Nephron progenitor cell (in vitro differentiated cells): Measurements from ENCODE around the gene NUP43.

ENCODE experiments used
- DNase-seq: peaks from one replicate; pipeline ENCODE4 v3.0.0; 2021
- H3K27ac Mint-ChIP-seq: 2 replicates; pipeline ENCODE4 v1.8.0; 2021; ENCODE audit warnings: mild to moderate bottlenecking, moderate library complexity, mixed read lengths
- H3K27me3 Mint-ChIP-seq: 2 replicates; pipeline ENCODE4 v1.8.0; 2021; ENCODE audit warnings: mild to moderate bottlenecking, low read depth, mixed read lengths; ENCODE audit not compliant: poor library complexity
- H3K36me3 Mint-ChIP-seq: 2 replicates; pipeline ENCODE4 v1.8.0; 2021; ENCODE audit warnings: low read depth, mixed read lengths
- H3K4me1 Mint-ChIP-seq: 2 replicates; pipeline ENCODE4 v1.8.0; 2021; ENCODE audit warnings: mixed read lengths
- H3K4me3 Mint-ChIP-seq: 2 replicates; pipeline ENCODE4 v1.8.0; 2021; ENCODE audit warnings: mild to moderate bottlenecking, moderate library complexity, mixed read lengths
- H3K9me3 Mint-ChIP-seq: 2 replicates; pipeline ENCODE4 v1.8.0; 2021; ENCODE audit warnings: mild to moderate bottlenecking, moderate library complexity, mixed read lengths
- CTCF ChIP-seq: fragments of 200-600 bp; sonication (generic); IDR thresholded peaks from 2 replicates; pipeline ENCODE4 v1.5.0; 2021; ENCODE audit warnings: antibody characterized with exemption

NUP43 gene

GRCh38 chr6:149733089-149733720 is 13.1 kb downstream of the NUP43 start:
- Mint-ChIP-seq H3K4me1 (no peaks in the 10 kb centered on the region), H3K36me3 (peaks cover 52% of the 10 kb centered on the region), H3K4me3 (no peak overlapping the region), H3K27me3 (no peaks in the 10 kb centered on the region), H3K27ac (no peak overlapping the region), H3K9me3 (no peaks in the 10 kb centered on the region)
- DNase-seq, result no peak
- TF ChIP-seq CTCF, result no peak

- H3K4me1 Mint-ChIP-seq, result no peaks in the 10 kb centered on the region
- no peaks in the 10 kb centered on the region for H3K9me3 Mint-ChIP-seq
- no peak for TF ChIP-seq CTCF
- H3K4me3 Mint-ChIP-seq, result no peak overlapping the region
- no peaks in the 10 kb centered on the region for H3K27me3 Mint-ChIP-seq
- no peak overlapping the region for H3K27ac Mint-ChIP-seq
- H3K36me3 Mint-ChIP-seq, result peaks cover 66% of the 10 kb centered on the region
- DNase-seq, result no peak
Measured at GRCh38 chr6:149729824-149730223, 16.5 kb downstream of the NUP43 start.

- Mint-ChIP-seq H3K27me3 (no peaks in the 10 kb centered on the region), H3K27ac (peak overlapping the region; percentile 28), H3K4me1 (no peaks in the 10 kb centered on the region), H3K36me3 (peaks cover 70% of the 10 kb centered on the region), H3K9me3 (no peaks in the 10 kb centered on the region), H3K4me3 (no peak overlapping the region)
- DNase-seq, result no peak
- no peak for TF ChIP-seq CTCF
Measured at GRCh38 chr6:149728499-149729234, 17.7 kb downstream of the NUP43 start.

- TF ChIP-seq CTCF, result no peak
- Mint-ChIP-seq H3K36me3 (peaks cover 65% of the 10 kb centered on the region), H3K27me3 (no peaks in the 10 kb centered on the region), H3K9me3 (no peaks in the 10 kb centered on the region), H3K27ac (no peak overlapping the region), H3K4me1 (no peaks in the 10 kb centered on the region), H3K4me3 (no peak overlapping the region)
- DNase-seq, result no peak
Measured at GRCh38 chr6:149727793-149728498, 18.4 kb downstream of the NUP43 start.

- no peaks in the 10 kb centered on the region for H3K9me3 Mint-ChIP-seq
- no peak for TF ChIP-seq CTCF
- H3K27ac Mint-ChIP-seq, result no peak overlapping the region
- H3K4me1 Mint-ChIP-seq, result no peaks in the 10 kb centered on the region
- DNase-seq, result no peak
- H3K27me3 Mint-ChIP-seq, result no peaks in the 10 kb centered on the region
- peaks cover 57% of the 10 kb centered on the region for H3K36me3 Mint-ChIP-seq
- H3K4me3 Mint-ChIP-seq, result no peak overlapping the region
Measured at GRCh38 chr6:149725785-149726184, 20.5 kb downstream of the NUP43 start.
